Caco-2 (cell line): Measurements from ENCODE around the gene GMPPA. TPM values are rescaled to one million over a fixed set of nuclear protein-coding genes. Genes with fewer than 3 reads are reported as not detected.
A peak's percentile ranks its signal among the peaks of the same experiment; 100 is the strongest.

Experiments used
- BruUV-seq: library from RNA; stranded (reverse); fragments of 400-500 nt; replicated peaks from 2 replicates; lab custom pipeline; 2021; lab: Mats Ljungman, UMichigan
- CTCF ChIA-PET: fragments of 300-600 bp; sonication (Branson Sonifier 250); formaldehyde crosslinking; loops from one replicate; lab custom pipeline; 2022; ENCODE audit warnings: antibody characterized with exemption; lab: Charles Lee
- POLR2A ChIA-PET: fragments of 300-600 bp; sonication (Branson Sonifier 250); formaldehyde crosslinking; loops from one replicate; lab custom pipeline; 2022; ENCODE audit warnings: antibody characterized with exemption; lab: Charles Lee
- DNase-seq, 2 experiments: peaks; one replicate each; pipeline versions ENCODE4 v3.0.0 to v3.0.0-alpha.2; 2020 to 2022
- H3K27me3 ChIP-seq: replicated peaks from 2 replicates; pipeline ENCODE4 v1.6.0; 2011; ENCODE audit warnings: low read length; ENCODE audit not compliant: control insufficient read depth, insufficient read depth
- H3K36me3 ChIP-seq: 2 replicates; pipeline ENCODE4 v1.5.1; 2011; ENCODE audit warnings: low read length; ENCODE audit not compliant: control insufficient read depth, insufficient read depth
- H3K4me1 ChIP-seq: fragments of 250-450 bp; sonication (Bioruptor Pico); 2 replicates; pipeline ENCODE4 v1.5.1; 2020; ENCODE audit warnings: mild to moderate bottlenecking
- H3K4me3 ChIP-seq: 2 replicates; pipeline ENCODE4 v1.5.1; 2011; ENCODE audit warnings: low read depth, mild to moderate bottlenecking, control low read depth, low read length
- H3K9me3 ChIP-seq: fragments of 250-450 bp; sonication (Bioruptor Pico); 2 replicates; pipeline ENCODE4 v1.5.1; 2020; ENCODE audit warnings: mild to moderate bottlenecking, moderate library complexity
- H3K27ac Mint-ChIP-seq: one replicate; pipeline ENCODE4 v1.8.0; 2022; ENCODE audit warnings: mixed read lengths; ENCODE audit not compliant: unreplicated experiment
- H3K27me3 Mint-ChIP-seq: one replicate; pipeline ENCODE4 v1.8.0; 2022; ENCODE audit warnings: mixed read lengths; ENCODE audit not compliant: insufficient read depth, unreplicated experiment
- H3K36me3 Mint-ChIP-seq: one replicate; pipeline ENCODE4 v1.8.0; 2022; ENCODE audit warnings: mild to moderate bottlenecking, mixed read lengths; ENCODE audit not compliant: insufficient read depth, unreplicated experiment
- H3K4me1 Mint-ChIP-seq: one replicate; pipeline ENCODE4 v1.8.0; 2022; ENCODE audit warnings: low read depth, mixed read lengths; ENCODE audit not compliant: unreplicated experiment
- H3K4me3 Mint-ChIP-seq: one replicate; pipeline ENCODE4 v1.8.0; 2022; ENCODE audit warnings: mild to moderate bottlenecking, moderate library complexity, mixed read lengths; ENCODE audit not compliant: unreplicated experiment
- H3K9me3 Mint-ChIP-seq: one replicate; pipeline ENCODE4 v1.8.0; 2022; ENCODE audit warnings: mixed read lengths; ENCODE audit not compliant: unreplicated experiment
- CTCF ChIP-seq, 2 experiments: fragments of 200-600 bp in 1 of 2; IDR thresholded peaks; 1 replicate in 1 of 2; 2 replicates in 1 of 2; pipeline versions ENCODE4 v1.5.1 to v1.8.0; 2011 to 2022; ENCODE audit warnings: antibody characterized with exemption in 1 of 2, control low read depth in 1 of 2, inconsistent platforms in 1 of 2, low read depth in 1 of 2, low read length in 1 of 2, mild to moderate bottlenecking in 1 of 2, moderate library complexity in 1 of 2; ENCODE audit not compliant: insufficient read depth in 1 of 2, severe bottlenecking in 1 of 2, unreplicated experiment in 1 of 2
- intact Hi-C: fragments of 100-400 bp; cut with micrococcal nuclease; formaldehyde crosslinking; loops from one replicate; pipeline ENCODE4 v1.10.0; 2022; ENCODE audit not compliant: unreplicated experiment
- total RNA-seq: library from RNA; stranded (reverse); gene quantifications from 2 replicates; pipeline ENCODE4 v1.2.3, GENCODE V29; 2022

GMPPA gene
- total RNA-seq, 1 experiment from 2014 or later = 53.7 TPM

- peak within 1 kb of the TSS; percentile 87 for H3K27ac Mint-ChIP-seq
- Histone ChIP-seq H3K36me3 (peaks cover 8% of the 10 kb centered on the region), H3K4me1 (peaks cover 19% of the 10 kb centered on the region), H3K9me3 (no peaks in the 10 kb centered on the region), H3K27me3 (no peaks in the 10 kb centered on the region), H3K4me3 (peak within 1 kb of the TSS; percentile 92)
- ChIA-PET CTCF (interaction anchor here (0.6 to 3.4 kb wide), 14 partner anchors 9 to 155 kb away, joined by 3 to 19 read pairs (median 5); partner anchors contain the start of genes GMPPA and STK11IP), POLR2A (interaction anchor here (0.6 to 2.1 kb wide), 4 partner anchors 27 to 175 kb away, joined by 3 to 4 read pairs (median 3); partner anchors contain the start of genes OBSL1 and STK11IP)
- peaks cover 30% of the 10 kb centered on the region for H3K36me3 Mint-ChIP-seq
- H3K9me3 Mint-ChIP-seq = no peaks in the 10 kb centered on the region
- H3K4me3 Mint-ChIP-seq = peak within 1 kb of the TSS; percentile 92
- H3K27me3 Mint-ChIP-seq = no peaks in the 10 kb centered on the region
- peak; percentile 99 for DNase-seq
- BruUV-seq = no TSS peak
- peaks cover 7% of the 10 kb centered on the region for H3K4me1 Mint-ChIP-seq
- intact Hi-C loops = loop anchor here (1.0 to 2.0 kb wide), 4 partner anchors 9 to 99 kb away; partner anchors contain the start of gene INHA
- TF ChIP-seq CTCF (IDR thresholded peaks at IDR 0.05; ENCODE audit: insufficient read depth in 1 of 2, low read depth in 1 of 2, low read length in 1 of 2, severe bottlenecking in 1 of 2, unreplicated experiment in 1 of 2) = no peak
Observed at GRCh38 chr2:219543596-219544358, 45.1 kb downstream of the GMPPA start, which contains the start of the genes CHPF and TMEM198. Gene CHPF (minus strand): TSS chr2:219543809. CDS start chr2:219543538, 271 bp downstream. Gene TMEM198 (plus strand): TSS chr2:219544028. CDS start chr2:219544728, 700 bp downstream.

- no TSS peak for BruUV-seq
- TF ChIP-seq CTCF (IDR thresholded peaks at IDR 0.05; ENCODE audit: insufficient read depth in 1 of 2, low read depth in 1 of 2, low read length in 1 of 2, severe bottlenecking in 1 of 2, unreplicated experiment in 1 of 2) = no peak
- Histone ChIP-seq H3K27me3 (no peaks in the 10 kb centered on the region), H3K4me3 (peak overlapping the region; percentile 92), H3K9me3 (no peaks in the 10 kb centered on the region), H3K4me1 (peaks cover 19% of the 10 kb centered on the region), H3K36me3 (peaks cover 8% of the 10 kb centered on the region)
- H3K4me1 Mint-ChIP-seq = peaks cover 7% of the 10 kb centered on the region
- H3K27me3 Mint-ChIP-seq = no peaks in the 10 kb centered on the region
- POLR2A ChIA-PET = no interaction called here
- peak overlapping the region; percentile 87 for H3K27ac Mint-ChIP-seq
- DNase-seq = no peak
- CTCF ChIA-PET = interaction anchor here (2.0 kb wide), 1 partner anchor 49 kb away, joined by 11 read pairs; a partner anchor contains a TSS
- intact Hi-C loops = no loop called here
- H3K9me3 Mint-ChIP-seq = no peaks in the 10 kb centered on the region
- peak overlapping the region; percentile 92 for H3K4me3 Mint-ChIP-seq
- peaks cover 22% of the 10 kb centered on the region for H3K36me3 Mint-ChIP-seq
Observed at GRCh38 chr2:219544567-219544966, 45.9 kb downstream of the GMPPA start.

- Mint-ChIP-seq H3K27me3 (no peaks in the 10 kb centered on the region), H3K4me3 (no peak overlapping the region), H3K36me3 (peaks cover 21% of the 10 kb centered on the region), H3K4me1 (peaks cover 7% of the 10 kb centered on the region), H3K9me3 (no peaks in the 10 kb centered on the region), H3K27ac (no peak overlapping the region)
- TF ChIP-seq CTCF (IDR thresholded peaks at IDR 0.05; ENCODE audit: insufficient read depth in 1 of 2, low read depth in 1 of 2, low read length in 1 of 2, severe bottlenecking in 1 of 2, unreplicated experiment in 1 of 2) = no peak
- H3K27me3 ChIP-seq = no peaks in the 10 kb centered on the region
- no peak for DNase-seq
- no peaks in the 10 kb centered on the region for H3K9me3 ChIP-seq
- H3K36me3 ChIP-seq = peaks cover 8% of the 10 kb centered on the region
- ChIA-PET POLR2A (no interaction called here), CTCF (no interaction called here)
- intact Hi-C loops = no loop called here
- no peak overlapping the region for H3K4me3 ChIP-seq
- no TSS peak for BruUV-seq
- peaks cover 19% of the 10 kb centered on the region for H3K4me1 ChIP-seq
Observed at GRCh38 chr2:219545295-219545942, 46.7 kb downstream of the GMPPA start.
